Endothelial cell of umbilical vein (primary cell): ENCODE data around the gene CHMP5. TPM values are rescaled to one million over a fixed set of nuclear protein-coding genes. Genes with fewer than 3 reads are reported as not detected.

Experiments
- BruUV-seq: library from RNA; stranded (reverse); fragments of 400-500 nt; replicated peaks from 2 replicates; lab custom pipeline; 2021; lab: Mats Ljungman, UMichigan
- CTCF ChIA-PET: fragments of 300-600, 350-600 bp; sonication (Branson Sonifier 250); formaldehyde crosslinking; loops from one replicate; lab custom pipeline; 2021; ENCODE audit warnings: antibody characterized with exemption, inconsistent platforms; lab: Charles Lee
- POLR2A ChIA-PET: fragments of 300-600, 350-600 bp; sonication (Branson Sonifier 250); formaldehyde crosslinking; loops from one replicate; lab custom pipeline; 2021; ENCODE audit warnings: antibody characterized with exemption, inconsistent platforms; lab: Charles Lee
- DNase-seq: peaks from one replicate; pipeline ENCODE4 v3.0.0-alpha.2; 2011; ENCODE audit warnings: low read depth, low spot score
- FAIRE-seq: peaks from 2 replicates; lab custom pipeline; 2011; peaks lifted over from hg19 to GRCh38; lab: Jason Lieb, UNC
- H2AFZ ChIP-seq: 2 replicates; pipeline ENCODE4 v1.6.0; 2012; ENCODE audit warnings: low read depth, low read length, control low read depth, inconsistent platforms
- H3K27ac ChIP-seq: 2 replicates; pipeline ENCODE4 v1.5.1; 2011; ENCODE audit warnings: low read depth, mild to moderate bottlenecking, control low read depth, low read length, moderate library complexity; ENCODE audit not compliant: insufficient read depth
- H3K27me3 ChIP-seq, 2 experiments: 2 replicates each; pipeline versions ENCODE4 v1.6.0 to v1.6.1; 2011; ENCODE audit warnings: low read length in 2 of 2, mixed read lengths in 1 of 2; ENCODE audit not compliant: control insufficient read depth in 2 of 2, insufficient read depth in 2 of 2
- H3K36me3 ChIP-seq, 2 experiments: 2 replicates in 1 of 2; 3 replicates in 1 of 2; pipeline ENCODE4 v1.5.1; 2011; ENCODE audit warnings: low read length in 2 of 2, mild to moderate bottlenecking in 1 of 2, moderate library complexity in 1 of 2; ENCODE audit not compliant: control insufficient read depth in 2 of 2, insufficient read depth in 2 of 2; ENCODE audit errors: extremely low read depth in 1 of 2
- H3K4me1 ChIP-seq: 3 replicates; pipeline ENCODE4 v1.5.1; 2011; ENCODE audit warnings: mild to moderate bottlenecking, low read length; ENCODE audit not compliant: control insufficient read depth, insufficient read depth; ENCODE audit errors: extremely low read depth
- H3K4me2 ChIP-seq: 2 replicates; pipeline ENCODE4 v1.6.1; 2011; ENCODE audit warnings: low read length, control low read depth, mixed read lengths; ENCODE audit not compliant: insufficient read depth
- H3K4me3 ChIP-seq, 3 experiments: fragments of 200-600 bp in 1 of 3; sonication (generic), shearing (Covaris generic) in 1 of 3; replicated peaks in 1 of 3; 2 replicates each; pipeline ENCODE4 v1.5.1; 2011 to 2016; ENCODE audit warnings: control low read depth in 3 of 3, low read length in 3 of 3, mild to moderate bottlenecking in 2 of 3, inconsistent platforms in 1 of 3, low read depth in 1 of 3, moderate library complexity in 1 of 3; ENCODE audit not compliant: insufficient read depth in 1 of 3
- H3K79me2 ChIP-seq: 2 replicates; pipeline ENCODE4 v1.6.0; 2012; ENCODE audit warnings: low read length, inconsistent platforms; ENCODE audit not compliant: control insufficient read depth, insufficient read depth
- H3K9ac ChIP-seq: replicated peaks from 2 replicates; pipeline ENCODE3; 2011; ENCODE audit warnings: low read length, control low read depth; ENCODE audit not compliant: insufficient read depth; ENCODE audit errors: extremely low read depth
- H3K9me1 ChIP-seq: replicated peaks from 3 replicates; pipeline ENCODE4 v1.6.0; 2011; ENCODE audit warnings: mild to moderate bottlenecking, low read length; ENCODE audit not compliant: control insufficient read depth, insufficient read depth; ENCODE audit errors: extremely low read depth
- H3K9me3 ChIP-seq: replicated peaks from 2 replicates; pipeline ENCODE4 v1.5.1; 2012; ENCODE audit warnings: low read length, inconsistent platforms; ENCODE audit not compliant: control insufficient read depth, insufficient read depth
- H4K20me1 ChIP-seq: replicated peaks from 2 replicates; pipeline ENCODE3; 2011; ENCODE audit warnings: mild to moderate bottlenecking, low read length; ENCODE audit not compliant: control insufficient read depth, insufficient read depth; ENCODE audit errors: extremely low read depth
- EZH2 ChIP-seq: IDR thresholded peaks from 2 replicates; pipeline ENCODE4 v1.6.1; 2012; ENCODE audit warnings: borderline replicate concordance, low read depth, mild to moderate bottlenecking, moderate library complexity, low read length, inconsistent platforms; ENCODE audit not compliant: severe bottlenecking
- FOS ChIP-seq: IDR thresholded peaks from 2 replicates; pipeline ENCODE4 v1.6.1; 2011; ENCODE audit warnings: mild to moderate bottlenecking, low read length, moderate library complexity, borderline replicate concordance; ENCODE audit not compliant: insufficient read depth
- GATA2 ChIP-seq: IDR thresholded peaks from 2 replicates; pipeline ENCODE4 v1.7.0; 2011; ENCODE audit warnings: low read depth, mild to moderate bottlenecking, moderate library complexity, mixed read lengths, low read length; ENCODE audit not compliant: insufficient read length, insufficient read depth
- JUN ChIP-seq: IDR thresholded peaks from 2 replicates; pipeline ENCODE4 v1.6.1; 2011; ENCODE audit warnings: borderline replicate concordance, low read depth; ENCODE audit not compliant: insufficient read length, insufficient read depth
- MYC ChIP-seq: IDR thresholded peaks from one replicate; pipeline ENCODE4 v1.6.1; 2011; ENCODE audit warnings: mild to moderate bottlenecking, low read depth, low read length
- POLR2A ChIP-seq: IDR thresholded peaks from 2 replicates; pipeline ENCODE4 v1.6.1; 2012; ENCODE audit warnings: low read depth, mild to moderate bottlenecking, control low read depth, low read length
- POLR2AphosphoS5 ChIP-seq: IDR thresholded peaks from 2 replicates; pipeline ENCODE4 v1.6.1; 2012; ENCODE audit warnings: low read depth, mild to moderate bottlenecking, control low read depth, low read length, moderate library complexity; ENCODE audit not compliant: insufficient read depth
- dilution Hi-C: fragments of 300-500 bp; cut with MboI; formaldehyde crosslinking; loops from one replicate; pipeline ENCODE4 v1.15.0; 2019; ENCODE audit warnings: low sequenced_read_pairs; ENCODE audit not compliant: extremely low pct_ligation_motif_present
- intact Hi-C: fragments of 100-400 bp; cut with micrococcal nuclease; formaldehyde crosslinking; loops from one replicate; pipeline ENCODE4 v1.10.0; 2022
- polyA plus RNA-seq, 4 experiments: library from polyadenylated mRNA; depleted of rRNA in 3 of 4; stranded (reverse) in 3 of 4; unstranded in 1 of 4; fragments of >200 nt; gene quantifications; 2 replicates each; pipeline versions ENCODE4 v1.2.1 to v1.2.3, GENCODE V29; 2011 to 2012; ENCODE audit warnings: missing spikeins in 1 of 4
- total RNA-seq: library from RNA; stranded (reverse); gene quantifications from 2 replicates; pipeline ENCODE4 v1.2.3, GENCODE V29; 2021
- TF ChIP-seq, protein P1 (sequence below): IDR thresholded peaks from 2 replicates; pipeline ENCODE4 v1.6.1; 2011; ENCODE audit not compliant: insufficient read depth, insufficient read length
- TF ChIP-seq, protein P2 (sequence below), 2 donors: IDR thresholded peaks; 1 replicate in 1 of 2; 2 replicates in 1 of 2; pipeline ENCODE4 v1.5.1; 2011; ENCODE audit warnings: low read length in 2 of 2, mild to moderate bottlenecking in 2 of 2, moderate library complexity in 2 of 2, control low read depth in 1 of 2, inconsistent platforms in 1 of 2, low read depth in 1 of 2; ENCODE audit not compliant: insufficient read depth in 1 of 2; ENCODE audit errors: extremely low read depth in 1 of 2

CHMP5 gene
- total and polyA plus RNA-seq, 2 donors (not counting 3 experiments of a cell fraction or from before 2014, with no cell fraction given): 33.2 to 55.8 TPM

DNA sequence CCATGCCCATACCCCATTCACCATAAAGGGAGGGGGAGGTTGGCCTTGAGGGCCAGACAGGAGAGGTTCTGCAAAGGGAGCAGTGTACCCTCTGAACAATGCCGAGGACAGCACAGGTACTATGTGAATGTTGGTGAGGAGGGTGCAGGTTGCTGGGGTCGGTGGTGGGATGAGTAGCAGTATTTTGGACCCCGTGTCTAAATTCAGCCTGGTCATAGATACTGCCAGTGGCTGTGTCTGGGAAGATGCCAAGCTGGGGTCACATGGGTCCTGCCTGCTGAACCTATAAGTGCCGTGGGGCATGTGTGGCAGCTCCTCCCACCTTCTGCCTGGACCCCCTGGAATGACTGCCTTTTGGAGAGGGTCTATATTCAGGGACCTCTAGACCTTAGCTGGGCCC, 36.2 kb upstream of the CHMP5 start:
- POLR2A ChIA-PET: no interaction called here
- intact Hi-C loops: loop anchor here (5.0 kb wide), 1 partner anchor 646 kb away; no protein-coding TSS in a partner anchor

DNA sequence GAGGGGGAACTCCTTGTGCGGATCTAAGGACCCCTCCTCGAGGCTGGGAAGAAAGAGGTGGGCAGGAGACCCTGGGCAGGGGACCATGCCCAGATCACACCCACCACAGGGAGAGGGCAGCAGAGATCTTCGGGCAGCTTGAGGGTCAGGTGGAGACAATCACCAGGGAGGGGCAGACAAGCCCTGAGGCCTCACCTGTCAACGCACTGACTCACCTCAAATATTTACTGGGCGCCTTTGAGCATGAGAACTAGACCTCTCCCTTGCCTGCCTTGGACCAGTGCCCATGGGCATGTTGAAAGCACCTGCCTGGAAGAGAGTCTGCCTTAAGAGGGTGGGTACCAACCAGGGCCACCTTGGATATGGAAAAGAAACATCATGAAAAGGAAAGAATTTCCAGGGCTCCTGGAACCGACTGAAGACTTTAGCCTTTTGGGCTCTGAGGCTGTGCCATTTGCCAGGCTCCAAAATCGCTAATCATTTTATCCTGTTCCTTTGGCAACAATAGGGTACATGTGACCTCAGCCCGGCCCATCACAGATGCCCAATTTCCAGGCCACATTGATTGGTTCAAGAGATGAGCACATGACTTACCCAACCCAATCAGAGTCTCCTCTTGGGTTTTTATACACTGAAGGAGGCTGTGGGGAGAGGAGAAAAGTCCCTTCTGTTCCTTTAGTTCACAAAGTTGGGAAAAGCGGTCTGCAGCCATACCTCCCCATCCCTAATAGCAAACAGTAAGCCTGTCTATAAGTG, 35.3 kb upstream of the CHMP5 start:
- no peaks in the 10 kb centered on the region for H3K36me3 ChIP-seq
- DNase-seq: no peak
- H4K20me1 ChIP-seq: no peaks in the 10 kb centered on the region
- H2AFZ ChIP-seq: no peak overlapping the region
- no peak overlapping the region for H3K4me3 ChIP-seq
- H3K27me3 ChIP-seq: peaks cover 0 to 13% of the 10 kb centered on the region in 2 experiments
- H3K9ac ChIP-seq: no peak overlapping the region
- peaks cover 5% of the 10 kb centered on the region for H3K4me1 ChIP-seq
- H3K4me2 ChIP-seq: no peak overlapping the region
- intact Hi-C loops: loop anchor here (5.0 kb wide), 1 partner anchor 647 kb away; no protein-coding TSS in a partner anchor
- TF ChIP-seq JUN: no peak
- no peak for TF ChIP-seq POLR2AphosphoS5
- TF ChIP-seq POLR2A: no peak
- TF ChIP-seq, protein P1, sequence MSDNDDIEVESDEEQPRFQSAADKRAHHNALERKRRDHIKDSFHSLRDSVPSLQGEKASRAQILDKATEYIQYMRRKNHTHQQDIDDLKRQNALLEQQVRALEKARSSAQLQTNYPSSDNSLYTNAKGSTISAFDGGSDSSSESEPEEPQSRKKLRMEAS: no peak
- TF ChIP-seq GATA2: no peak
- TF ChIP-seq, protein P2, sequence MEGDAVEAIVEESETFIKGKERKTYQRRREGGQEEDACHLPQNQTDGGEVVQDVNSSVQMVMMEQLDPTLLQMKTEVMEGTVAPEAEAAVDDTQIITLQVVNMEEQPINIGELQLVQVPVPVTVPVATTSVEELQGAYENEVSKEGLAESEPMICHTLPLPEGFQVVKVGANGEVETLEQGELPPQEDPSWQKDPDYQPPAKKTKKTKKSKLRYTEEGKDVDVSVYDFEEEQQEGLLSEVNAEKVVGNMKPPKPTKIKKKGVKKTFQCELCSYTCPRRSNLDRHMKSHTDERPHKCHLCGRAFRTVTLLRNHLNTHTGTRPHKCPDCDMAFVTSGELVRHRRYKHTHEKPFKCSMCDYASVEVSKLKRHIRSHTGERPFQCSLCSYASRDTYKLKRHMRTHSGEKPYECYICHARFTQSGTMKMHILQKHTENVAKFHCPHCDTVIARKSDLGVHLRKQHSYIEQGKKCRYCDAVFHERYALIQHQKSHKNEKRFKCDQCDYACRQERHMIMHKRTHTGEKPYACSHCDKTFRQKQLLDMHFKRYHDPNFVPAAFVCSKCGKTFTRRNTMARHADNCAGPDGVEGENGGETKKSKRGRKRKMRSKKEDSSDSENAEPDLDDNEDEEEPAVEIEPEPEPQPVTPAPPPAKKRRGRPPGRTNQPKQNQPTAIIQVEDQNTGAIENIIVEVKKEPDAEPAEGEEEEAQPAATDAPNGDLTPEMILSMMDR (IDR thresholded peaks at IDR 0.05; ENCODE audit: extremely low read depth in 1 of 2, insufficient read depth in 1 of 2, low read depth in 1 of 2, low read length in 2 of 2): no peak
- no peak for TF ChIP-seq EZH2
- TF ChIP-seq FOS: no peak
- no peak for TF ChIP-seq MYC
- no peak overlapping the region for H3K27ac ChIP-seq
- POLR2A ChIA-PET: no interaction called here
- no TSS peak for BruUV-seq
- CTCF ChIA-PET: interaction anchor here (1.0 kb wide), 1 partner anchor 238 kb away, joined by 3 read pairs; no protein-coding TSS in a partner anchor
- H3K9me3 ChIP-seq: no peaks in the 10 kb centered on the region
- dilution Hi-C loops: no loop called here
- no peak for FAIRE-seq
- H3K9me1 ChIP-seq: no peaks in the 10 kb centered on the region
- H3K79me2 ChIP-seq: no peaks in the 10 kb centered on the region

More for the DNA sequence above, 36.2 kb upstream of the CHMP5 start:
- no peak for DNase-seq
- TF ChIP-seq POLR2AphosphoS5 (no peak), GATA2 (no peak)
- Histone ChIP-seq H3K9ac (no peak overlapping the region), H3K4me1 (peaks cover 5% of the 10 kb centered on the region), H2AFZ (no peak overlapping the region), H3K9me3 (no peaks in the 10 kb centered on the region), H3K79me2 (no peaks in the 10 kb centered on the region), H4K20me1 (no peaks in the 10 kb centered on the region), H3K27me3 (peaks cover 0 to 13% of the 10 kb centered on the region in 2 experiments), H3K9me1 (no peaks in the 10 kb centered on the region), H3K4me2 (no peak overlapping the region), H3K27ac (no peak overlapping the region), H3K4me3 (no peak overlapping the region), H3K36me3 (no peaks in the 10 kb centered on the region)
- dilution Hi-C loops: no loop called here
- CTCF ChIA-PET: interaction anchor here (1.0 kb wide), 1 partner anchor 238 kb away, joined by 3 read pairs; no protein-coding TSS in a partner anchor
- FAIRE-seq: no peak
- BruUV-seq: no TSS peak
